NCI-H128 (cell line): Measurements from ENCODE around the gene PRRT2.
A peak's percentile ranks its signal among the peaks of the same experiment; 100 is the strongest.
"Not testable (repeated sequence)": the region's sequence is repeated elsewhere in the genome, so short reads cannot be mapped to it uniquely, and the experiment has no call there.

Experiments
- DNase-seq: peaks from one replicate; lab custom pipeline; 2025; ENCODE audit not compliant: unreplicated experiment; lab: John Stamatoyannopoulos, UW

The PRRT2 gene

GRCh38 chr16:29811896-29812665 is at the start of gene PRRT2:
PRRT2 (plus strand) TSS chr16:29812193; CDS start chr16:29813055, 862 bp downstream.
- no peak for DNase-seq

- no peak for DNase-seq
Observed at GRCh38 chr16:29763326-29763725, 48.7 kb upstream of the PRRT2 start.

- DNase-seq: no peak
Observed at GRCh38 chr16:29765167-29766032, 46.6 kb upstream of the PRRT2 start.

GRCh38 chr16:29766571-29766970 is 45.4 kb upstream of the PRRT2 start:
- no peak for DNase-seq

- DNase-seq: no peak
Observed at GRCh38 chr16:29767062-29767461, 44.9 kb upstream of the PRRT2 start.

- DNase-seq: no peak
Observed at GRCh38 chr16:29769507-29769906, 42.5 kb upstream of the PRRT2 start.

- DNase-seq: no peak
Observed at GRCh38 chr16:29770250-29770929, 41.6 kb upstream of the PRRT2 start.

GRCh38 chr16:29772330-29772729 is 39.7 kb upstream of the PRRT2 start:
- DNase-seq: not testable (repeated sequence)

GRCh38 chr16:29774730-29775129 is 37.3 kb upstream of the PRRT2 start:
- DNase-seq: no peak

GRCh38 chr16:29775742-29776408 is 36.1 kb upstream of the PRRT2 start:
- no peak for DNase-seq

- DNase-seq: no peak
Observed at GRCh38 chr16:29777576-29778350, 34.2 kb upstream of the PRRT2 start, which contains the start of gene ZG16. ZG16 (plus strand) TSS chr16:29778256; CDS start chr16:29779267, 1,011 bp downstream.

GRCh38 chr16:29779474-29779873 is 32.5 kb upstream of the PRRT2 start:
- DNase-seq: no peak

- DNase-seq: not testable (repeated sequence)
Observed at GRCh38 chr16:29783094-29783953, 28.7 kb upstream of the PRRT2 start.

- DNase-seq: no peak
Observed at GRCh38 chr16:29784157-29784556, 27.8 kb upstream of the PRRT2 start.

GRCh38 chr16:29784901-29785500 is 27.0 kb upstream of the PRRT2 start:
- no peak for DNase-seq

GRCh38 chr16:29787155-29787554 is 24.8 kb upstream of the PRRT2 start:
- not testable (repeated sequence) for DNase-seq

- no peak for DNase-seq
Observed at GRCh38 chr16:29789775-29790182, 22.2 kb upstream of the PRRT2 start.

- peak; percentile 93 for DNase-seq
Observed at GRCh38 chr16:29790183-29790948, 21.6 kb upstream of the PRRT2 start, which contains the start of gene KIF22. KIF22 (plus strand) TSS chr16:29790751; CDS start chr16:29790760, 9 bp downstream.
